Measurements from ENCODE around the gene ADAMTS14. TPM values are rescaled to one million over a fixed set of nuclear protein-coding genes. Genes with fewer than 3 reads are reported as not detected.
A peak's percentile ranks its signal among the peaks of the same experiment; 100 is the strongest.

ADAMTS14 gene
- total RNA-seq, 1 experiment from 2014 or later: 0.91 TPM

DNA sequence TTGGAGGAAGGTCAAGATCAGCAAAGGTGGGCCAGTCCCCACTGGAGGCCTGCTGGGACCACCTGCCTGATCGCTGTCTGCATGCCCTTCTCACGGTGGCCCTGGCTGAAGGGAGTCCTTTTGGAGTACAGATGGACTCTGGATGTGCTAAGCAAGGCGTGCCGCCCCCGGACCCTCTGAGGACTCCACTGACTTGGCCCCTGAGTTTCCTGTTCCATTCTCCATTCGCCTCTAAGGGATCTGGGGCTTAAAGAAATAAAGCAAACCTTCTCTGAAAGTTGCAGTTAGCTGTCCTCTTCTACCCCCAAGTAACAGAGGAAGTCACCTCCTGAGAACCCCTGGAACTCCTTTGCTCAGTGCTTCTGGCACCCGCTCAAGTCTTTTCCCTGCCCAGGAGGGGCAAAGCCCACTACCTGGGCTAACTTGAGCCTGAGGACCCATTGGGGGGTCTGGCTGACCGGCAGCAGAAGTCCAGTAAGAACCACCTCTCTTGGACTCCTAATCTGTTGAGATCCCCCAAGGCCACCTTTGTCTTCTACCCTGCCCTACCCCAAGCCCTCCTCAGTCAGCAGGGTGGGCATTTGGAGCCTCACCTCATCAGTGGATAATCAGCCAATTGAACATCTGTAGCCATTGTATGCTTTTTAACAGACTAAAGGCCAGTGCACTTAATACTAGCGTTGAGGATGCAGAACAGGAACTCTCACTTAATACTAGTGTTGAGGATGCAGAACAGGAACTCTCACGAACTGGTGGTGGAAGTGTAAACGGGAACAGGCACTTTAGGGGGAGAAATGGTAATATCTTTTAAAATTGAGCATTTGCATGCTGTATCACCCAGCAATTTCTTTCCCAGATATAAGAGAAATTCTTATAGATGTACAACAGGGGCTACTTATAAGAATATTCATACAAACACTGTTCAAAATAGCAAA lies 110.7 kb downstream of the ADAMTS14 start:
- no peaks in the 10 kb centered on the region for H3K79me2 ChIP-seq (ENCODE audit: low read length)
- CTCF ChIA-PET: interaction anchor here (0.5 kb wide), 1 partner anchor 47 kb away, joined by 3 read pairs; no protein-coding TSS in a partner anchor
- no peaks in the 10 kb centered on the region for H3K36me3 ChIP-seq (ENCODE audit: low read depth, low read length)
- H3K27me3 ChIP-seq (ENCODE audit: low read length): 0 out of 2 replicates have a peak, but pooled peaks cover 3% of the 10 kb centered on the region
- POLR2A ChIA-PET (ENCODE audit: unreplicated experiment): no interaction called here
- intact Hi-C loops (cut with micrococcal nuclease): no loop called here
- peaks cover 5% of the 10 kb centered on the region for H3K9me3 ChIP-seq (ENCODE audit: low read length)
- no peak overlapping the region for H2AFZ ChIP-seq (ENCODE audit: low read length)
- H3K9ac ChIP-seq (ENCODE audit: low read length): no peak overlapping the region
- no peaks in the 10 kb centered on the region for H3K9me2 ChIP-seq (replicated peaks; ENCODE audit: low read length)
- ATAC-seq (no peak), DNase-seq (no peak)
- H3K4me2 ChIP-seq (ENCODE audit: low read length): no peak overlapping the region
- H4K20me1 ChIP-seq (ENCODE audit: low read length): no peaks in the 10 kb centered on the region
- H3F3A ChIP-seq (ENCODE audit: low read length, unreplicated experiment): no peaks in the 10 kb centered on the region
- H3K27ac ChIP-seq (ENCODE audit: low read length): no peak overlapping the region
- H3K4me1 ChIP-seq (ENCODE audit: insufficient read depth, low read length): peaks cover 10% of the 10 kb centered on the region
- TF ChIP-seq, protein P1, sequence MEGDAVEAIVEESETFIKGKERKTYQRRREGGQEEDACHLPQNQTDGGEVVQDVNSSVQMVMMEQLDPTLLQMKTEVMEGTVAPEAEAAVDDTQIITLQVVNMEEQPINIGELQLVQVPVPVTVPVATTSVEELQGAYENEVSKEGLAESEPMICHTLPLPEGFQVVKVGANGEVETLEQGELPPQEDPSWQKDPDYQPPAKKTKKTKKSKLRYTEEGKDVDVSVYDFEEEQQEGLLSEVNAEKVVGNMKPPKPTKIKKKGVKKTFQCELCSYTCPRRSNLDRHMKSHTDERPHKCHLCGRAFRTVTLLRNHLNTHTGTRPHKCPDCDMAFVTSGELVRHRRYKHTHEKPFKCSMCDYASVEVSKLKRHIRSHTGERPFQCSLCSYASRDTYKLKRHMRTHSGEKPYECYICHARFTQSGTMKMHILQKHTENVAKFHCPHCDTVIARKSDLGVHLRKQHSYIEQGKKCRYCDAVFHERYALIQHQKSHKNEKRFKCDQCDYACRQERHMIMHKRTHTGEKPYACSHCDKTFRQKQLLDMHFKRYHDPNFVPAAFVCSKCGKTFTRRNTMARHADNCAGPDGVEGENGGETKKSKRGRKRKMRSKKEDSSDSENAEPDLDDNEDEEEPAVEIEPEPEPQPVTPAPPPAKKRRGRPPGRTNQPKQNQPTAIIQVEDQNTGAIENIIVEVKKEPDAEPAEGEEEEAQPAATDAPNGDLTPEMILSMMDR (conservative IDR thresholded peaks at IDR 0.05; ENCODE audit: low read depth, low read length): no peak
- TF ChIP-seq EZH2 (IDR thresholded peaks at IDR 0.05; ENCODE audit: low read length, unreplicated experiment) (no peak), EZH2phosphoT487 (IDR thresholded peaks at IDR 0.05; ENCODE audit: borderline replicate concordance, low read length) (no peak)
- BruUV-seq (replicated peaks): no TSS peak
- H3K4me3 ChIP-seq (ENCODE audit: low read length): no peak overlapping the region

DNA sequence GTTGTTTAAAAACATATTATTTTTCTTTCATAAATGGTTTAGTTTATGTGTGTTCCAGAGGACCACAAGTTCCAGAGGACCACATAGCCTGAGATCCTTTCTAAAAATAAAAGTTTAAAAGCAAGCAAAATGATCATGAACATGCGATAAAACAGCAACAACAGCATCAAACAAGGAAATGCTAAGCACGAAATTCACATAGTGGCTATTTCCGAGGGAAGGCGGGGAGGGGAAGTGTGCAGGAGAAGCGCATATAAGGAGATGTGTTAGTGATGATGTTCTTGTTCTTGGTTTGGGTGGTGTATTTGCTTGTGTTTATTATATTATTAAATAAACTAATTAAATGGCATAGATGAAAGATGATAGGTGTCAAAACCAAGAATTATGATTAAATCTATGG lies 111.7 kb downstream of the ADAMTS14 start:
- H3K9ac ChIP-seq (ENCODE audit: low read length): no peak overlapping the region
- ATAC-seq: no peak
- TF ChIP-seq, protein P1 (conservative IDR thresholded peaks at IDR 0.05; ENCODE audit: low read depth, low read length): no peak
- no peak for TF ChIP-seq EZH2 (IDR thresholded peaks at IDR 0.05; ENCODE audit: low read length, unreplicated experiment)
- H3K4me2 ChIP-seq (ENCODE audit: low read length): no peak overlapping the region
- ChIA-PET CTCF (no interaction called here), POLR2A (ENCODE audit: unreplicated experiment) (no interaction called here)
- no peak overlapping the region for H3K4me3 ChIP-seq (ENCODE audit: low read length)
- H3K9me2 ChIP-seq (replicated peaks; ENCODE audit: low read length): no peaks in the 10 kb centered on the region
- intact Hi-C loops (cut with micrococcal nuclease): no loop called here
- peaks cover 12% of the 10 kb centered on the region for H3K9me3 ChIP-seq (ENCODE audit: low read length)
- H3K4me1 ChIP-seq (ENCODE audit: insufficient read depth, low read length): peaks cover under 1% of the 10 kb centered on the region; the same call in 1 of the 2 replicates
- no peaks in the 10 kb centered on the region for H3F3A ChIP-seq (ENCODE audit: low read length, unreplicated experiment)
- H3K36me3 ChIP-seq (ENCODE audit: low read depth, low read length): no peaks in the 10 kb centered on the region
- H3K27me3 ChIP-seq (ENCODE audit: low read length): 0 out of 2 replicates have a peak, but pooled peaks cover 3% of the 10 kb centered on the region
- H2AFZ ChIP-seq (ENCODE audit: low read length): no peak overlapping the region
- no peaks in the 10 kb centered on the region for H3K79me2 ChIP-seq (ENCODE audit: low read length)
- H4K20me1 ChIP-seq (ENCODE audit: low read length): no peaks in the 10 kb centered on the region
- no peak overlapping the region for H3K27ac ChIP-seq (ENCODE audit: low read length)
- no TSS peak for BruUV-seq (replicated peaks)
- no peak for DNase-seq

DNA sequence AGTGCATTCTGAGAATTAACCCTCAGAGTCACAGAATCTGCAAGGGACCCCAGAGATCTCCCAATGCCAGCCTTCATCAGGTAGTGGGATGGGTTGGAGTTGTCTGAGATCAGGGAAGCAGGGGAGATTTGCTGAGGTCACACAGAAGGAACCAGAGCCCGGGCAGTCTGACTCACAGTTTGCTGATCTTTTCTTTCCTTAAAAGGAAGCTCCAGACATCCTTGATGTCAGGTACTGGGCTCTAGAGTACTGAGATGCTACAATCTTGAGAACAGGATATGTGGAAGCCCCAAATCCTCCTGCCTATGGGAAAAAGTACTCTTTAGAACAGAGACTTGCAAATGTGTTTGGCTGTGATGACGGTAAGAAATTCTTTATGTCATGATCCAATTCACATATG lies 112.2 kb downstream of the ADAMTS14 start:
- Histone ChIP-seq H2AFZ (ENCODE audit: low read length) (no peak overlapping the region), H3K79me2 (ENCODE audit: low read length) (no peaks in the 10 kb centered on the region), H4K20me1 (ENCODE audit: low read length) (no peaks in the 10 kb centered on the region), H3K9ac (ENCODE audit: low read length) (no peak overlapping the region), H3F3A (ENCODE audit: low read length, unreplicated experiment) (no peaks in the 10 kb centered on the region), H3K27me3 (ENCODE audit: low read length) (0 out of 2 replicates have a peak, but pooled peaks cover 3% of the 10 kb centered on the region), H3K27ac (ENCODE audit: low read length) (no peak overlapping the region), H3K4me3 (ENCODE audit: low read length) (no peak overlapping the region), H3K4me1 (ENCODE audit: insufficient read depth, low read length) (no peaks in the 10 kb centered on the region), H3K36me3 (ENCODE audit: low read depth, low read length) (no peaks in the 10 kb centered on the region), H3K9me3 (ENCODE audit: low read length) (peaks cover 12% of the 10 kb centered on the region), H3K9me2 (replicated peaks; ENCODE audit: low read length) (no peaks in the 10 kb centered on the region), H3K4me2 (ENCODE audit: low read length) (no peak overlapping the region)
- ATAC-seq (peak; percentile 64), DNase-seq (peak; percentile 66)
- ChIA-PET CTCF (no interaction called here), POLR2A (ENCODE audit: unreplicated experiment) (no interaction called here)
- BruUV-seq (replicated peaks): no TSS peak
- intact Hi-C loops (cut with micrococcal nuclease): no loop called here
- TF ChIP-seq EZH2 (IDR thresholded peaks at IDR 0.05; ENCODE audit: low read length, unreplicated experiment) (no peak), EZH2phosphoT487 (IDR thresholded peaks at IDR 0.05; ENCODE audit: borderline replicate concordance, low read length) (no peak)
- TF ChIP-seq, protein P1 (conservative IDR thresholded peaks at IDR 0.05; ENCODE audit: low read depth, low read length): no peak

All from PC-3 (cell line).